DMS153 treated with DMSO at 0.1 percent for 48 hours (cell line): Measurements from ENCODE around the gene S100A9.
"Not testable (repeated sequence)": the region's sequence is repeated elsewhere in the genome, so short reads cannot be mapped to it uniquely, and the experiment has no call there.

Source experiments
- DNase-seq: peaks from one replicate; lab custom pipeline; 2025; ENCODE audit not compliant: unreplicated experiment; lab: John Stamatoyannopoulos, UW

Gene S100A9

DNA sequence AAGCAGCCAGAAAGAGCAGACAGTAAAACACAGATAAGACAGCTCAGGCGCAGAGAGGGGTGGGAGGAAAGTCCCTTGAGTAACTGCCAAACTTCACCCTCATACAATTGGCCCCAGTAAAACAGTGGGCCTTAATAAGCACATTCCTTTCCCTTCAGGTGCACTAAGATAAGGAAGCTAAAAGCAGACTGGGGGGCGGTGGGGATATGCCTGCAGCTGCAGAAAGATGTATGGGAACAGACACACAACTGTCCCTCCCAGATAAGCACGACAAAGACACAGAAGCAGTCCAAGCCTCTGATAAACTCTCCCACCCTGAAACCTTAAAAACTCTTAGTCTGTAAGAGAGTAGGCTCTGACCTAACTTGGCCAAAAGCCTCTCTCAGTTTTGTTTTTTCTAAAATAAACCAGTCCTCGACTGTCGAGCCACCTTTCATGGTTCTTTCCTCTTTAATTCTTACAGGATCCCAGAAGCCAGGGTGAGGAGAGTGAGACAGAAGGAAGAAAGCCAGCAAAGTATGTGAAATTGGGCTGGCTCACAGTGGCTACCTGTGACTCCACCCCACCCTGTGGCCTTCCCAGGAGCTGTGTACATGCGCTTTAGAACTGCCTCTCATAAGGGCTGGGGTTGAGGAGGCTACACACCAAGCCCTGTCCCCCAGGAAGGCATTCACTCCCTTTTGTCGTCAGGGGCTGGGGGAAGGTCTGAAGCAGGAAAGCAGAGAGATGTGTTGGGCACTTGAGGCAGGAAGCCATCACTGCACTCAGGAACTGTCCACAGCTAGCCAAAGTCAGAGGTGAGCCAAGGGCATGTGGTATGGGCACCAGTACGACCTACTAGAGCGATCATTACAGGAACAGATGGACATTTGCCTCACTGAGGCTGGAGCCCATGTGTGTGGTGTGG is 13.6 kb upstream of the S100A9 start:
- no peak for DNase-seq

DNA sequence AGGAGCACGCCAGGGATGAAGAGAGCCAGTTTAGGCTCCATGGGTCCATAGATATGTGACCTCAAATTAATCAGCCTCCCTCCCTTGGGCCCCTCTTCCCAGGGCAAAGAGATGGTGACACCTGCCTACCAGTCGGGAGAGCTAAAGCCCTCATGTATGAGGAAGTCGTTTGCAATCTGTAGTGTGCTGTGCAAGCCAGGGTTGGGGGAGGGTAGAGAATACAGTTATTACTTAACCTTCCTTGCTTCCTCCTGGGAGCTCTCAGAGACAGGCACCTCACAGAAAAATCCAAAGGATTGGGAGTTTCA is 13.0 kb upstream of the S100A9 start:
- peak; percentile 29 for DNase-seq

DNA sequence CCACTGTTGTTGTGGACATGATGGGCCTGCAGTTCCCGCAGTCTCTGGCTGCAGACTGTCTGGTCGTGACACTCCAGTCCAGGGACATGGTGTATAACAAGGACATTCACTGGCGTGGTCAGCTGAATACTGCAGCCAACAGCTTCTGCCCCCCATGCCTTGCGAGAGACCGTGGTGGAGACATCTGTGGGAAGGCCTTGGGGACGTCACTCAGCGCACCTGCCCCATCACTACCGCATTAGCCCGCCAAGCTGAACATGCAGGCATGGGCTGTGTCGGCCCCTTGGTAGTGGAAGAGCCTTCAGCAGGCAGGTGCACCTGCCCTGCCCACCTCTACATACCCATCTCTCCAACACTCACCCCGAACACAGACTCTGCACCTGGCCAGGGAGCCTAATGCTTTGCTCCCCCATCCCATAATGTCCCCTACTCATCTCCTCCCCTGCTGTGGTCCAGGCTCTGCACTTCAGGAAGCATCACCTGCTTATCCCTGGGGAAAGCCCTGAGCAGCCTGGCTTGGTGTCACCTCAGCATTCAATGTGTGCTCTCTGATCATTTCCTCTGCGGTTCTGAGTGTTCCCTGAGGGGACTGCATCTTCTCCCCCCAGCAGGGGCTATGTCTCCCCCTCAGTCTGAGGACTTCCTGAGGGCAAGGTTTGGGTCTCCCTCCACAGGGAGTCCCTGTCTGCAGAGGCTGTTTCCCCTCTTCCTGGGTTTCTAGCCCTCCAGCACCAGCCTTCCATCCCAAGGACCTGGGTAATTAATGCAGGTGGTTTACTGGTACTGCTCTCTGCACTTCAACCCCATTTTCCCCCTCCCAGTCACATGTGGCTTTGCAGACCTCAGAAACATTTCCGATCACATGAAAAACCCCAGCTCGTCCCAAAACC is 12.2 kb upstream of the S100A9 start:
- DNase-seq, result peak; percentile 19

DNA sequence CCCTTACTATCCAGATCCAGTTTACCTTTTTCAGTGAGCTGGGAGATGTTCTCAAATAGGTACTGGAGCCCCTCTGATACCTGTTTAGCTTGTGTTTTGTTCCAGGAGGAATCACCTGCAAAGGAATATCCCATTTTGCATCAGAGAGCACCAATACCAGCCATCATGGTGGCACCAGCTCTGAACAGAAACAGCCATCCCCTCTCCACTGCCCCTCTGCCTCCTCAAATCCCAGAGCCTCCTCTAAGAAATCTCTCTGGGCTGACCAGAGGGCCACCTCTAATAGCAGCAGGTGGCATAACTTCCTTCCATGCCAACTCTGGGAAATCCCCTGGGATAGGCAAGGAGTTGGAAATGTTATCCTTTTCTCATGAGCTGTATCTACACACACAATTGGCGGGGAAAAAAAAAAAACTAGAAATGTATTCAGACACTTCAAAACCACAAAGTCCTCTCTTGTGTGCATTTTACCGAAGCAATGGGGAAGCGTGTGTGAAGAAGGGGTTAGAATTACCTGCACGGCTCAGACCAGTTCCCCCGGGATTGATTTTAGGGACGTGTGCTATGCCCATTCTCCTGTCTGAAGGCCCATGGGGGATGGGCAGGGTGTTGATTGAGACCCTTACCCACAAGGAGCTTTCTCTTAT is 11.5 kb upstream of the S100A9 start:
- peak; percentile 19 for DNase-seq

DNA sequence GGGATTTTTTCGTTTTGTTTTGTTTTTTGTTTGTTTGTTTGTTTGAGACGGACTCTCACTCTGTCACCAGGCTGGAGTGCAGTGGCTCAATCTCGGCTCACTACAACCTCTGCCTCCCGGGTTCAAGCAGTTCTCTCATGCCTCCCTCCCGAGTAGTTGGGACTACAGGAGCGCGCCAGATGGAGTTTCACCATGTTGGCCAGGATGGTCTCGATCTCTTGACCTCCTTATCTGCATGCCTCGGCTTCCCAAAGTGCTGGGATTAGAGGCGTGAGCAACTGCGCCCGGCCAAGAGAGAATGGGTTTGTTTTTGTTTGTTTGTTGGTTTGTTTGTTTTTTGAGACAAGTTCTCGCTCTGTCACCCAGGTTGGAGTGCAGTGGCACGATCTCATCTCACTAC is 10.6 kb upstream of the S100A9 start:
- DNase-seq, result not testable (repeated sequence)

DNA sequence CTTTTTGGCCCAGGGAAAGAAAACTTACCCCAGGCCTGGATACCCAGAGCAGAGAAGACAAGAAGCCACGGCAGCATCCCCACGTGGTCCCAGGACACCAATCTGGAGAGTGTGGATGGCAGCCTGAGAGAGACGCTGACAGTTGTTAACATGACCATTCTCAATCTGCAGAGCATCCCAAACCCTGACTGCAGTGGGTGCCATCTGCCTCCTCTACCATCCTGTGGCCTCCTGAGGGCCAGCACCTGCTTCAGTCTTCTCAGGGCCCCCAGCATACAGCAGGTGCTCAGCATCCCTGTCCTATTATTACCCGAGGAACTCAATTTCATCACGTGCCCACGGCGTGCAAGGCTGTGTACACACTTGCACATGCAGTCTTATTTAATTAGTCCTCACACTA is 9.8 kb upstream of the S100A9 start:
- DNase-seq, result no peak

DNA sequence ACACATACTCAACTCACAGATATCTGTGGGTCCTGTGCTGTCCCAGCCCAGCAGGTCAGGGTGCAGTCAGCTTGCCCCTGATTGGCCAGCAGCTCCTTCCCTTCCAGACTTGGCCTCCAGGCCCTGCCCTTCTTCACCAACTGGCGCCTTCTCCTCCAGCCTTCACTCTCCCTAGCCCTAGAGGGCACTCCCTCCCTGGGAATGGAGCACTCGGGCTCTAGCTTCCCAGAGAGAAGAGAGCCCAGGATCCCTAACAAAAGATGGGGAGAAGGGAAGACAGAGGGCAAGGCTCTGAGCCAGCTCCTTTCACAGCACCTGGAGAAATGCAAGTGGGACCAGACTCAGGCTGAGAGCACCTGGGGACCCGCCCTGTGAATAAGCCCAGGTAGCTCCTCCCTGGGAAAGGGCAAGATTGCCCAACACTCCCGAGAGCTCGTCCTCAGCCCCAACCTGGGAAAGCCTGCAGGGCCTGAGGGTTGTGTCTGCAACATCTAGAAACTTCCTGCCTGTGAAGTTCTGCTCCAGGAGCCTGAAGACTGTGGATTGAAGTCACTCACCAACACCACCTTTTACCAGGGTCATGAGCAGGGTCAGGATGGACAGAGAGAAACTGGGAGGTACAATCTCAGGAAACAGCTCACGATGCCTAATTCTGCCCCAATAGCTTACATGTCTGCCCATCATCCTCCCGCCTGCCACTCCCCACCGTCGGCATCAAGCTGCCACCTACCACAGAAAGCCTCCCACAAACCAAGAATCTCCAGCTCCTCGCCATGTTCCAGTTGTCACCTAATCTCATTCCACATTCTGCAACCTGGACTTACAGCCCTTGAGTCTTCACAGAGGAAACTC is 8.9 kb upstream of the S100A9 start, which contains the start of gene PGLYRP4:
Gene PGLYRP4, minus strand, starts transcription at position 331 of the 852 bp plus-strand sequence. CDS start 909 bp downstream, outside the sequence.
- no peak for DNase-seq

DNA sequence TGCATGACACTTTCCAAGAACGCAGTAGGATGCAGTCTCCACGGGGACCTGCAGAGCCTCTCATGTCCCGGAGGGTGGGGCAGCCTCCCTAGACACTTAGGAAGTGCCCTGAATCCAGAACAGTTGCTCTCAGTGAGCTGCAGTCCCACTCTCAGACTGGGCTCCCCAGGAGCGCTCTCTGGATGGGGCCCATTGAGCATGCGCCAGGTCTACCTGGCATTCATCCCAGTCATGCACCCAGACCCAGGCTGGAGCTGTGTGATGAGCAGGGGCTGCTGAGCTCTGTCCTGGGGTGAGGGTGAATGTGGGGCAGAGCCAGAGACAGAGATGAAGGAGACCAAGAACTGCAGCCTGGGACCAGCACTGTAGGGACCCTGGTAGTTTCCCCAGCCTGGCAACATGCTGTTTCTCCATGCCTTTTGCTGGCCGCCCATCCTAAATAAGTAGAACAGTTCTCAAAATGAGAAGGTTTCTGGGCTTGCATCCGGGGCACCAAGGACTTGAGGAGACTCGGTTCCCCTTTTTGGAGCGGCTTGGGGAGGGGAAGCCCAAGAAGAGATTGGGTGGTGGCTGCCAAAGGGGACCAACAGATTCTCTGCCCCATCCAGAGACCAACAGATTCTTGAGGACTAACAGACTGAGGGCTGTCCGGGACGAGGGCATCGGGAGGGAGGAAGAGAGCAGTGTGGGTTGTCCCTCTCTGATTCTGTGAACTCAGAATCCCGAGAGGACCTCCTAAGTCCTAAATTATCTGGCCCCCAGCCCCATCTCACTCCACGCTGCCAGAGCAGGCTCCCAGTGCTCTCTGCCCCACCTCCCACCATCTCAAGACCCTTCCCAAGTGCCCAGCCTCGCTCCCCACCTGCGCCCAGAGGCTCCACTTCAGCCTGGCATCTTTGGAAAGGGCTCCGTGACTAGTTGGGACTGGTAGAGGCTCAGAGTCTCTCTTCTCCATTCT is 8.0 kb upstream of the S100A9 start:
- DNase-seq, result no peak

DNA sequence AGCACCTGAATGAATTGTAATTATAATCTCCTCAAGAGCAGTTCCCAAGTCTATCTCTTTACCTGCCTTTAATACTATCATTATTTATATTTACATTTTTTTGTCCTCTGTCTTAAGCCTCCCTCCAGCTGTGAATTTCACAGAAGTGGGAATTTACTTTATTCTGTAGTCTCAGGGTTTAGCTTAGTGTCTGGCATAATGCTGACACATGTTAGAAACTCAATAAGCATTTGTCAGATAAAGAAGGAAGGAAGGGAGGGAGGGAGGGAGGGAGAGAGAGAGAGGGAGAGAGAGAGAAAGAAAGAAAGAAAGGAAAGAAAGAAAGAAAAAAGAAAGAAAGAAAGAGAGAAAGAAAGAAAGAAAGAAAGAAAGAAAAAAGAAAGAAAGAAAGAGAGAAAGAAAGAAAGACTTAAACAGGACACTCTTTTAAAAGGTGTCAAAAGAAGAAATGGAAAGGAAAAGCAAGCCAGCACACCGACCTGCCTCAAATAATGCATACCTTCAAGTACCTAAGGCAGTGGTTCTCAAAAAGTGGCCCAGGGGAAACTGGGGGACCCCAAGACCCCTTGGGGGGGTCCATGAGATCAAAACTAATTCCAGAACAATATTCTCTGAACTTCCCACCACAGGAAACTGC is 7.2 kb upstream of the S100A9 start:
- DNase-seq, result no peak

DNA sequence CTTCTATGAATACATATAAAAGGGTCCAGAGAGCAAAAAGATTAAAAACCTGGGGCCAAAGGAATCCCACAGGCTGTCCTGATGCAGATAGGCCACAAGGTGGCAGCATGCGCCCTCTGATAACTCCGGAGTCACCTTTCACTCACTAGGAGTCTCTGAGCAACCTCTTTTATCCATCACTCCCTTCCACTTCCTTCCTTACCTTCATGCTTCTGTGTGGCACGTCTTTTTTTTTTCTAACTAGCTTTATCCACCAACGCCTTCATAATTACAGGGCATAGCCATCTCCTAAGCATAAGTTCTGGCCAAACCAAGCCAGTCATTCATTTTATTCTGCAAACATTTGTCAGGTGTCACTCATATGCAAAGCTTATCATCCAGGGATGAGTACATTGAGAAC is 5.1 kb upstream of the S100A9 start:
- DNase-seq, result peak; percentile 83

DNA sequence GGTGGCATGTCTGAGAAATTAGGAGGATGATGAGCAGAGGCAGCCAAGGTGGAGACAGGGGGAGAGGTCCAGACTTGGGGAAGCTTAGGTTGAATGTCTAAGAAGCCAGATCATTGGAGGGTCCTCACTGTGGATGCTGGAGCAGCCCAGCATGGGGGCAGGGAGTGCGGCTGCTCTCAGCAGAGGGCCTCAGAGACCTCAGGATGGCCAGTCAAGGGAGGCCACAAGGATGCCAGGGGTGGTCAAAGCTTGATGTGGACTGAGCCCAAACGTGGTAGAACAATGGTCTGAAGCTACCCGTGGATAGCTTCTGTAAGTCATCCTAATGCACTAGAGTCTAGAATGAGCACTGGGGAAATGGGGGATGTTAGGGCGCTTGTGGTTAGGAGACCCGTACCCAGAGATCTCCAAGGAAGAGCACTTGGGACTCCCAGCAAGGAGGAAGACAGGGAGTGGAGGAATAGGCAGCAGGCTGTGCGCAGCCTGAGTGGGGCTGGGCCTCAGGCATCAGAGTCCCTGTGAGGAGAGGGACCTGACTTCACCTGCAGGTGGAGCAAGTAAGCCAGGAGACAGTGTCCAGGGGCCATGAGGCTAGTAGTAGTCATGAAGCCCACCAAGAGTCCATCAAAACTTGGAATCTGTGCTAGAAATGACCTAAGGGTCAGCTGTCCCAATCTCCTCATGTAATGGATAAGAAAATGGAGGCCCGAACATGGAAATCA is 4.3 kb upstream of the S100A9 start:
- no peak for DNase-seq

DNA sequence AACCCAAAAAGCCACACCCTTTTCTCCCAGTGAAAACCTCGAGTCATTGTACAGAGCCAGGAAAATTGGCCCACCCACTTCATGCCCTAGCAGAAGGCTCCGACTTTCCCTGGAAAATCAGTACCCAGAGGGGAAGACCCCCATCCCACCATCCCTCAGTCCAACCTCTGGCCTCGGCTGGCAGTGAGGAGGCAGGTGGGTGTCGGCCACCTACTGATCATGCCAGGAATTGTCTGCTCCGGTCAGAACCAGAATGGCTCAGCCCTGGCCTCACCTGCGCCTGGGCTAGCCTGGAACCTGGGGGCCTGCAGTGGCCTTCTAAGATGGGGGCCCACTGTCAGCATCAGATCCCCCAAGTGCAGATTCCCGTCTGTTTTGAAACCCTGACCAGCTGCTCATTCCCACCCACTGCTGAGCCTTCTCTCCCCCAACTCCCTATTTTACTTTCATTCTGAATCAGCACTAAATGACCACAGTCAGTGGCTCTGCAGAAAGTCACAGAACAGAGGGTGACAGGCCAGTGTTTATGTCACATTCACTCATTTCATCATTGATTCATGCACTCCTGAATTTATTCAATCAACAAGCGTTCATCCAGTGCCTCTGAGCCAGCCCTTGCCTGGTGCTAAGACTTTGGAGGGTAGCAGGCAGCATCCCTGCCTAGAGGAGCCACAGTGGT is 3.0 kb upstream of the S100A9 start:
- DNase-seq, result no peak

DNA sequence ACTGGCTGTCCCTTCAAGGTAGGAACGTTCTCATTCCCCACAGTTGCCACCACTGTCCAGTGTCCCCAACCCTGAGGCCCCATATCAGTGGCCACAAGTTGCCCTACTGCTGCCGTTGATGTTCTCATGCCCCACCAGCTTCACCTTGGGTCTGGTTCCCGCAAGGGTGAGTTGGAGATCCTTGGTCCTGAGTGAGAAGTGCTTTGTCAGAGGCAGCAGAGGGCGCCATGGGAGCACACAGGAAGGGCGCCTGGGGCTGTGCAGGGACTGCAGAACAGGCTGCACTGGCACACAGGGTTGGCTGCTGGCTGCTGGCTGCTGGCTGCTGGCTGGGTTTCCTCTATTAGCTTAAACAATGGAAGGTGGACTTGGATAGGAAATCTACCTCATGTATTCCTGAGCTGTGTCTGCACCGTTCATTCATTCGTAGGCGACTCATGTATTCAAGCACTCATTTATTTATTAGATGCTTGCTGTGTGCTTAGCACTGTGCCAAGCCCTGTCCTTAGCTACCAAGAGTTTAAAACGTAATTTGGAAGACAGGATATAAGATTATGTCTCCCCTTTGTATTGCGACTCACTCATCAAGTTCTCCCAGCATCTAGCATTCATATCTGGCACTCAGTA is 2.1 kb upstream of the S100A9 start:
- DNase-seq, result peak; percentile 14

DNA sequence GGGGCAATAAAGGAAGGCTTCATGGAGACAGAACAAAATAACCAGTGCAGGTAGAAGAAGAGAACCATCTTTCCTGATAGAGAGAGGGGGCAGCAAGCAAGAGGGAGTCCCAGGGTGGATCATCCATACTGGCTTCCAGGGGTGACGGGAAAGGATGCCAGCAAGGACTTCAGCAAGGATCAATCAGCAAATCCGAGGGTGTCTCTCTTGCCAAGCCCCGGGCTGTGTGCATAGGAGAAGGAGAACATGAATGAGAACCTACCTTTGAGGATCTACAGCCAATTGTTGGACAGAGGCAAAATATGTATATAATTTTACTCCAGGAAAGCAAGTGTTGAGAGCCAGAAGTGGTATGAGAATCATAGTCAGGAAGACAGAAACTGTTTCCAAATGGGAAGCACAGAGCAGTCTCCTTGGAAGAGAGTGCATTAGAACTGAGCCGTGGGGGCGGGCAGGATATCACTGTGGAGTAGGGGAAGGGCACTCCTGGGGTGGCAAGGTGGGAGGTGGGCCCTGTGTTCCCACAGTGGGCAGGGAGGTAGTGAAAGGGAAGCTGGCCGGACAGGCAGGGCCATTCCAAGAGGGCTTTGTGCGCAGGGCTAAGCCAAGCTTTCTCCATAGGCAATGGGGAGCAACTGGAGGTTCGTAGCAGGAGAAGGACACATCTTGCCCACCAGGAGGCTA is 1.1 kb upstream of the S100A9 start:
- no peak for DNase-seq

DNA sequence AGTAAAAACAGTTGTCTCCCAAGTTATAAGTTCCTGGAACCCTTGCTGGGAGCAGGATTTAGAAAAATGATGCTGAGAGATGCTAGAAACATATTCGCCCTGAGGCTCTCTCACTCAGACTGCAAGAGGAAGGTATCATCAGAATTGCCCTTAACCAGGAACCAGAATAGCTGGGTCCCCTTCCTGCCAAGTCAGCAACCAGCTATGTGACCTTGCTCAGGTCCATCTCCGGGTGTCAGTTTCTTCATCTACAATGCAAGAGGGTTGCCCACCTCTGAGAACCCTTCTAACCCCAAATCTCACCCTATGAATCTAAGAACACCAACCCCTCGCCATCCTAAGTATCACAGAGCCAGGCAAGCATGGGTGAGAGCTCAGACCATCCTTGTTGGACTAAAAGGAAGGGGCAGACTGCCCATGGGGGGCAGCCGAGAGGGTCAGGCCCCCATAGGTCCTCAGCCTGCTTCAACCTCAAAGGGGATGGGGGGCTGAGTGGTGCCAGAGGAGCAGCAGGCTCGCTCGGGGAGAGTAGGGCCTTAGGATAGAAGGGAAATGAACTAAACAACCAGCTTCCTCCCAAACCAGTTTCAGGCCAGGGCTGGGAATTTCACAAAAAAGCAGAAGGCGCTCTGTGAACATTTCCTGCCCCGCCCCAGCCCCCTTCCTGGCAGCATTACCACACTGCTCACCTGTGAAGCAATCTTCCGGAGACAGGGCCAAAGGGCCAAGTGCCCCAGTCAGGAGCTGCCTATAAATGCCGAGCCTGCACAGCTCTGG is 390 bp upstream of the S100A9 start:
- no peak for DNase-seq

DNA sequence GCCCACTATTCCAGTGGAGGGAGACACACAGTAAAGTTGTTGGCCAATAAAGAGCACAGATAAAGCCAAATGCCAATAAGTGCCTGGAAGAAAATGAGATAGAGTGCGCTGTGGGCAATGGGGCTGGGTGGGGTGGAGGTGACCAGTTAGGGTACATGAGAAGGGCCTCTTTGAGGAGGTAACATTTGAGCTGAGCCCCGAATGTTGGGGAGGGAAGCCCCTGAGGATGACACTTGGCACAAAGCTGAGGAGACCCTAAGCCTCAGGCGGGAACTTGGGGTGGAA is 979 bp downstream of the S100A9 start:
- no peak for DNase-seq
